ENCODE data around the gene CERT1. TPM values are rescaled to one million over a fixed set of nuclear protein-coding genes. Genes with fewer than 3 reads are reported as not detected.

Gene CERT1
- total RNA-seq, 2 experiments from 2014 or later = 32.3 to 34.4 TPM

- H3K36me3 Mint-ChIP-seq = peaks cover 50% of the 10 kb centered on the region
Observed at GRCh38 chr5:75356719-75357118, 154.7 kb downstream of the CERT1 start.

GRCh38 chr5:75355236-75355635 lies 156.2 kb downstream of the CERT1 start:
- Mint-ChIP-seq H3K4me3 (no peak overlapping the region), H3K36me3 (peaks cover 57% of the 10 kb centered on the region), H3K4me1 (ENCODE audit: low read depth) (peaks cover 16% of the 10 kb centered on the region), H3K27ac (no peak overlapping the region), H3K27me3 (no peaks in the 10 kb centered on the region), H3K9me3 (no peaks in the 10 kb centered on the region)
- CTCF ChIA-PET = no interaction called here
- intact Hi-C loops (cut with micrococcal nuclease) = no loop called here
- POLR2A ChIA-PET = no interaction called here
- DNase-seq = no peak

More at GRCh38 chr5:75356719-75357118, 154.7 kb downstream of the CERT1 start:
- Mint-ChIP-seq H3K27me3 (no peaks in the 10 kb centered on the region), H3K4me1 (ENCODE audit: low read depth) (peaks cover 2% of the 10 kb centered on the region), H3K4me3 (no peak overlapping the region), H3K27ac (no peak overlapping the region), H3K9me3 (no peaks in the 10 kb centered on the region)
- ChIA-PET POLR2A (no interaction called here), CTCF (no interaction called here)
- intact Hi-C loops (cut with micrococcal nuclease) = no loop called here
- no peak for DNase-seq

- POLR2A ChIA-PET = interaction anchor here (0.8 to 2.7 kb wide), 9 partner anchors 11 to 1388 kb away, joined by 3 to 16 read pairs (median 3); partner anchors contain the start of genes ANKRD31 and HMGCR
- intact Hi-C loops (cut with micrococcal nuclease) = loop anchor here (1.0 to 2.0 kb wide), 5 partner anchors 14 to 318 kb away; partner anchors contain the start of genes CERT1, HMGCR and POLK
- H3K4me3 Mint-ChIP-seq = no peak overlapping the region
Observed at GRCh38 chr5:75351139-75351926, 160.1 kb downstream of the CERT1 start.

GRCh38 chr5:75349663-75350062 lies 161.8 kb downstream of the CERT1 start:
- Mint-ChIP-seq H3K27me3 (no peaks in the 10 kb centered on the region), H3K4me3 (no peak overlapping the region), H3K27ac (no peak overlapping the region), H3K9me3 (no peaks in the 10 kb centered on the region), H3K36me3 (peaks cover 63% of the 10 kb centered on the region), H3K4me1 (ENCODE audit: low read depth) (peaks cover 27% of the 10 kb centered on the region)
- DNase-seq = no peak
- intact Hi-C loops (cut with micrococcal nuclease) = loop anchor here (2.0 kb wide), 2 partner anchors 161 to 217 kb away; partner anchors contain the start of genes CERT1 and POLK
- ChIA-PET POLR2A (interaction anchor here (2.7 kb wide), 1 partner anchor 13 kb away, joined by 16 read pairs; the partner anchor contains the start of gene HMGCR), CTCF (interaction anchor here (2.7 kb wide), 1 partner anchor 13 kb away, joined by 16 read pairs; the partner anchor contains the start of gene HMGCR)

More at GRCh38 chr5:75351139-75351926, 160.1 kb downstream of the CERT1 start:
- peaks cover 58% of the 10 kb centered on the region for H3K36me3 Mint-ChIP-seq
- CTCF ChIA-PET = interaction anchor here (0.7 to 2.7 kb wide), 9 partner anchors 14 to 366 kb away, joined by 3 to 16 read pairs (median 3); partner anchors contain the start of genes ANKRD31, HMGCR and POC5
- H3K27ac Mint-ChIP-seq = peak overlapping the region; percentile 74
- peaks cover 27% of the 10 kb centered on the region for H3K4me1 Mint-ChIP-seq (ENCODE audit: low read depth)
- no peaks in the 10 kb centered on the region for H3K9me3 Mint-ChIP-seq
- no peak for DNase-seq
- H3K27me3 Mint-ChIP-seq = no peaks in the 10 kb centered on the region

GRCh38 chr5:75348241-75348640 lies 163.2 kb downstream of the CERT1 start:
- ChIA-PET POLR2A (no interaction called here), CTCF (no interaction called here)
- no peak for DNase-seq
- Mint-ChIP-seq H3K4me1 (ENCODE audit: low read depth) (peaks cover 27% of the 10 kb centered on the region), H3K9me3 (no peaks in the 10 kb centered on the region), H3K27ac (no peak overlapping the region), H3K36me3 (peaks cover 62% of the 10 kb centered on the region), H3K27me3 (no peaks in the 10 kb centered on the region), H3K4me3 (no peak overlapping the region)
- intact Hi-C loops (cut with micrococcal nuclease) = no loop called here

GRCh38 chr5:75342836-75343235 lies 168.6 kb downstream of the CERT1 start:
- ChIA-PET CTCF (interaction anchor here (1.4 kb wide), 1 partner anchor 12 kb away, joined by 3 read pairs; no protein-coding TSS in a partner anchor), POLR2A (no interaction called here)
- Mint-ChIP-seq H3K9me3 (no peaks in the 10 kb centered on the region), H3K27me3 (no peaks in the 10 kb centered on the region), H3K36me3 (peaks cover 35% of the 10 kb centered on the region), H3K4me3 (no peak overlapping the region), H3K4me1 (ENCODE audit: low read depth) (peaks cover 37% of the 10 kb centered on the region), H3K27ac (no peak overlapping the region)
- intact Hi-C loops (cut with micrococcal nuclease) = no loop called here
- DNase-seq = no peak

- H3K4me1 Mint-ChIP-seq (ENCODE audit: low read depth) = peaks cover 39% of the 10 kb centered on the region
- H3K27ac Mint-ChIP-seq = no peak overlapping the region
- POLR2A ChIA-PET = no interaction called here
- H3K36me3 Mint-ChIP-seq = peaks cover 34% of the 10 kb centered on the region
- intact Hi-C loops (cut with micrococcal nuclease) = no loop called here
- CTCF ChIA-PET = no interaction called here
- no peak overlapping the region for H3K4me3 Mint-ChIP-seq
- H3K27me3 Mint-ChIP-seq = no peaks in the 10 kb centered on the region
- no peak for DNase-seq
- H3K9me3 Mint-ChIP-seq = no peaks in the 10 kb centered on the region
Observed at GRCh38 chr5:75341934-75342333, 169.5 kb downstream of the CERT1 start.

- peaks cover 39% of the 10 kb centered on the region for H3K4me1 Mint-ChIP-seq (ENCODE audit: low read depth)
Observed at GRCh38 chr5:75340714-75341478, 170.5 kb downstream of the CERT1 start.

GRCh38 chr5:75338408-75338807 lies 173.0 kb downstream of the CERT1 start:
- no peak overlapping the region for H3K4me3 Mint-ChIP-seq
- H3K36me3 Mint-ChIP-seq = peaks cover 16% of the 10 kb centered on the region
- intact Hi-C loops (cut with micrococcal nuclease) = loop anchor here (5.0 kb wide), 1 partner anchor 401 kb away; no protein-coding TSS in a partner anchor
- CTCF ChIA-PET = no interaction called here
- no peaks in the 10 kb centered on the region for H3K27me3 Mint-ChIP-seq
- H3K9me3 Mint-ChIP-seq = no peaks in the 10 kb centered on the region
- H3K27ac Mint-ChIP-seq = no peak overlapping the region
- no peak for DNase-seq
- H3K4me1 Mint-ChIP-seq (ENCODE audit: low read depth) = peaks cover 39% of the 10 kb centered on the region
- POLR2A ChIA-PET = no interaction called here

More at GRCh38 chr5:75340714-75341478, 170.5 kb downstream of the CERT1 start:
- no peak overlapping the region for H3K4me3 Mint-ChIP-seq
- DNase-seq = no peak
- ChIA-PET POLR2A (interaction anchor here (2.3 kb wide), 1 partner anchor 104 kb away, joined by 7 read pairs; the partner anchor contains the start of gene ANKRD31), CTCF (interaction anchor here (0.9 kb wide), 2 partner anchors 9 to 339 kb away, joined by 3 read pairs; no protein-coding TSS in a partner anchor)
- H3K27ac Mint-ChIP-seq = no peak overlapping the region
- intact Hi-C loops (cut with micrococcal nuclease) = no loop called here
- no peaks in the 10 kb centered on the region for H3K27me3 Mint-ChIP-seq
- no peaks in the 10 kb centered on the region for H3K9me3 Mint-ChIP-seq
- H3K36me3 Mint-ChIP-seq = peaks cover 28% of the 10 kb centered on the region

GRCh38 chr5:75337366-75338021 lies 173.9 kb downstream of the CERT1 start:
- H3K36me3 Mint-ChIP-seq = peaks cover 14% of the 10 kb centered on the region
- POLR2A ChIA-PET = interaction anchor here (0.7 to 2.0 kb wide), 11 partner anchors 13 to 402 kb away, joined by 3 to 24 read pairs (median 4); partner anchors contain the start of genes ANKRD31, CERT1, GCNT4 and POC5
- peaks cover 39% of the 10 kb centered on the region for H3K4me1 Mint-ChIP-seq (ENCODE audit: low read depth)
- H3K9me3 Mint-ChIP-seq = no peaks in the 10 kb centered on the region
- H3K27ac Mint-ChIP-seq = no peak overlapping the region
- no peaks in the 10 kb centered on the region for H3K27me3 Mint-ChIP-seq
- no peak overlapping the region for H3K4me3 Mint-ChIP-seq
- CTCF ChIA-PET = interaction anchor here (0.7 to 2.0 kb wide), 14 partner anchors 14 to 412 kb away, joined by 3 to 31 read pairs (median 4); partner anchors contain the start of genes ANKRD31, CERT1, GCNT4 and POC5
- intact Hi-C loops (cut with micrococcal nuclease) = loop anchor here (1.0 to 5.0 kb wide), 6 partner anchors 14 to 570 kb away; partner anchors contain the start of genes CERT1, GFM2, NSA2 and POLK
- DNase-seq = peak; percentile 52
